ENCODE results near the gene ADORA2A. TPM values are rescaled to one million over a fixed set of nuclear protein-coding genes. Genes with fewer than 3 reads are reported as not detected.

Gene ADORA2A
- total RNA-seq, 1 experiment from 2014 or later: 3.5 TPM

DNA sequence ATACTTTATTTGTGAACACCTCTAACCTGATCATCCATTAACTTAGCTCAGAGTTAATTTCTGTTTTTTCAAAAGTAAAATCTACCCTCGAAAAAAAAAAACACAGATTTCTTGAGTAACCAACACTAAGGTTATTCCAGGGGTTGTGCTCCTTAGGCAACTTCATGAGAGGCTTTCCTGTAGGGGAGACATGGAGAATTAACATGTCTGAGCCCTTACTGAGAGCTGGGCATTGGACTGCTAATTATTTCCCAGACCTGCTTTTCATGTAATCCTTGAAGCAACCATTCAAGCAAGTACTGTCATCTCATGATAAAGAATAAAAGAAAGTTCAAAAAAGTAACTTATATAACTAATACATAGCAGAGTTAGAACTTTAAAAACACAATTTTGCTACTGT is 54.2 kb downstream of the ADORA2A start:
- Histone ChIP-seq H2AFZ (ENCODE audit: low read length) (no peak overlapping the region), H3K9me3 (ENCODE audit: control insufficient read depth, low read depth, low read length) (no peaks in the 10 kb centered on the region), H3K79me1 (ENCODE audit: insufficient read depth, low read depth, low read length, poor library complexity, severe bottlenecking) (no peaks in the 10 kb centered on the region), H3T11ph (ENCODE audit: low read length) (no peak overlapping the region), H3K23me2 (ENCODE audit: insufficient read length, low read depth, low read length, poor library complexity, severe bottlenecking) (no peaks in the 10 kb centered on the region), H3K14ac (ENCODE audit: insufficient read depth, low read length) (no peak overlapping the region), H4K91ac (ENCODE audit: insufficient read length, low read depth, low read length) (no peak overlapping the region), H2BK15ac (ENCODE audit: low read depth, low read length) (no peak overlapping the region), H4K5ac (ENCODE audit: insufficient read length, low read depth, low read length) (no peak overlapping the region), H3K27ac (ENCODE audit: insufficient read length, low read depth, low read length) (no peak overlapping the region), H3K27me3 (ENCODE audit: insufficient read depth, low read length) (no peaks in the 10 kb centered on the region), H2BK12ac (ENCODE audit: insufficient read length, low read depth, low read length) (no peak overlapping the region), H3K9ac (ENCODE audit: extremely low read depth, insufficient read length, low read length) (no peak overlapping the region), H3K4me2 (ENCODE audit: insufficient read depth, insufficient read length, low read length) (no peak overlapping the region), H3K23ac (ENCODE audit: insufficient read length, low read depth, low read length) (no peak overlapping the region), H2AK5ac (ENCODE audit: insufficient read length, low read length) (no peak overlapping the region), H4K8ac (replicated peaks; ENCODE audit: insufficient read length, low read depth, low read length) (no peak overlapping the region), H4K20me1 (ENCODE audit: control insufficient read depth, insufficient read depth, insufficient read length) (no peaks in the 10 kb centered on the region), H3K18ac (ENCODE audit: insufficient read length, low read depth, low read length) (no peak overlapping the region), H3K56ac (ENCODE audit: insufficient read length, low read depth, low read length) (no peak overlapping the region), H3K79me2 (ENCODE audit: insufficient read depth, low read length) (no peaks in the 10 kb centered on the region), H2BK20ac (ENCODE audit: low read depth, low read length, poor library complexity, severe bottlenecking) (no peak overlapping the region), H3K4ac (ENCODE audit: low read depth, low read length) (no peak overlapping the region), H2BK120ac (ENCODE audit: low read depth, low read length, poor library complexity, severe bottlenecking) (no peak overlapping the region), H3K4me1 (ENCODE audit: insufficient read depth, low read length) (no peaks in the 10 kb centered on the region), H2BK5ac (ENCODE audit: insufficient read length, low read length) (no peak overlapping the region)
- no peak overlapping the region for H3K27ac Mint-ChIP-seq
- H3K4me1 Mint-ChIP-seq: peaks cover 14 to 16% of the 10 kb centered on the region in 2 experiments
- no peaks in the 10 kb centered on the region for H3K36me3 Mint-ChIP-seq (ENCODE audit: insufficient read depth in 1 of 3, low read depth in 3 of 3)
- TF ChIP-seq CTCF (conservative IDR thresholded peaks at IDR 0.05): no peak
- peaks cover 0 to 2% of the 10 kb centered on the region in 2 experiments; a peak in 1 of 5 replicates for H3K9me3 Mint-ChIP-seq
- DNase-seq: no peak
- no CpG with 5 or more reads among the region's 1 CpG for WGBS (ENCODE audit: extremely low coverage, insufficient read length, low lambda C conversion rate)
- peaks cover 2% of the 10 kb centered on the region for H3K27me3 Mint-ChIP-seq (ENCODE audit: low read depth)
- no peak overlapping the region for H3K4me3 Mint-ChIP-seq

All from H9 (cell line).